ENCODE measurements around the gene PLA2G1B.
A peak's percentile ranks its signal among the peaks of the same experiment; 100 is the strongest.

Gene PLA2G1B

DNA sequence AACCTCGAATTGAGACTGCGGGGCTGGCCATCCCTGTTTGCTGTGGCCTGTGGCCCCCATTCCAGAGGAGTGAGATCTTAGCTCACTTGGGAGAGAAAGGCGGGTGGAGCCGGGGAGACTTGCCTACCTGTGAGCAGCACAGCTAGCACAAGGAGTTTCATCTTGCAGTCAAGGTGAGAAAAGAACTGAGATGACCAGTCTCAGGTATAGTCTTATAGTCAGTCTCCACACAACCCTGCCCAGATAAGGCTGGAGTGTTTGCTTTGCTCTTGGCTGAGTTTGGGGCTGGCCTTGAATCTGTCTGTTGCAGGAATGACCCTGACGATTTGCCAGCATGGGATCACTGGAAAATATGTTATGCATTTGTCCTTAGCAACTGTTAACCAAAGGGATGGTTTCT, at the start of gene PLA2G1B:
Gene PLA2G1B, minus strand, starts transcription at position 187 of the 400 bp plus-strand sequence. Its CDS starts 26 bp downstream, at position 161.
- no peak for DNase-seq (ENCODE audit: low read depth)

DNA sequence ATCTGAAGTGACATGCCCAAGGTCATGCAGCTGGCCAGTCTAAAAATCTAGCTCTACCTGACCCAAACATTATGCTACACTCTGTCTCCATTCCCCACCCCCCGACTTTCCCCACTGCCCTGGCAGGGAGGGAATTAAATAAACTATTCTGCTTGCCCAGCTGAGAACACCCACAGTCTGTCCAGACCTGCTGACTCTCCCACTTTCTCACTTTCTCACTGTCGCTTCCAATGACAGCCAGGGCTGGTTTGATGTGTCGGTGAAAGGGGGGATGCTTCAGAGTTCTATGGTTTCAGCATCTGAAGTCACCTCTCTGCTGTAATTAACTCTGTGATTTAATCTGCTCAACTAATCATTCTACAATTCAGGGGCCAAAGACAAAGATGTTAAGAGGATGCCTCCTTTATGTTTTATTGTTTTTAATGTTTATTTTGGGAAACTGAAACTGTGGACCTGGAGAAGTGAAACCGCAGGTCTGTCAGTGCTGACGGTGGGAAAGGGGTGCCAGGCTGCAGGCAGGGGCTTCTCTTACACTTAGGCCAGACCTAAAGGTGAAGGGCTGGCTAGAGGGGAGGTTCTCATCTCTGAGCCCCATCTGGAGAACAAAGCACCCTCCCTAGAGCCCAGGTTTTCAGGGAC, 49.5 kb upstream of the PLA2G1B start:
- no peak overlapping the region for H3K4me3 ChIP-seq (ENCODE audit: low read depth, low read length)

More for the DNA sequence above, at the start of gene PLA2G1B:
- H3K4me3 ChIP-seq (ENCODE audit: low read depth, low read length) = no peak within 1 kb of the TSS

DNA sequence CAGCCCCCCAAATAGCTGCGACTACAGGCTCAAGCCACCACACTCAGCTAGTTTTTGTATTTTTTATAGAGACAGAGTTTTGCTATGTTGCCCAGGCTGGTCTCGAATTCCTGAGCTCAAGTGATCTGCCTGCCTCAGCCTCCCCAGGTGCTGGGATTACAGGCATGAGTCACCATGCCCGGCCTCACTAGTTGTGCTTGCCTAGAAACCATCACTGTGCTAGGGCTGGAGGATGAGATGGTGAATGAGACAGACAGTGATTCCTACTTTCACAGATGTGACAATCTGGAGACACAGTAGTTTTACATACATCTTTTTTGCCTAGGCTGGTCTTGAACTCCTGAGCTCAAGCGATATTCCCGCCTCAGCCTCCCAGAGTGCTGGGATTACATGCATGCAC, 48.8 kb upstream of the PLA2G1B start:
- no peak for DNase-seq (ENCODE audit: low read depth)
- no peak overlapping the region for H3K4me3 ChIP-seq (ENCODE audit: low read depth, low read length)

More for the DNA sequence above, 49.5 kb upstream of the PLA2G1B start:
- no peak for DNase-seq (ENCODE audit: low read depth)

- DNase-seq (ENCODE audit: low read depth) = no peak
- no peak overlapping the region for H3K4me3 ChIP-seq (ENCODE audit: low read depth, low read length)
Measured at GRCh38 chr12:120376009-120376408, 48.4 kb upstream of the PLA2G1B start.

GRCh38 chr12:120373683-120374082, 46.1 kb upstream of the PLA2G1B start:
- no peak for DNase-seq (ENCODE audit: low read depth)
- no peak overlapping the region for H3K4me3 ChIP-seq (ENCODE audit: low read depth, low read length)

DNA sequence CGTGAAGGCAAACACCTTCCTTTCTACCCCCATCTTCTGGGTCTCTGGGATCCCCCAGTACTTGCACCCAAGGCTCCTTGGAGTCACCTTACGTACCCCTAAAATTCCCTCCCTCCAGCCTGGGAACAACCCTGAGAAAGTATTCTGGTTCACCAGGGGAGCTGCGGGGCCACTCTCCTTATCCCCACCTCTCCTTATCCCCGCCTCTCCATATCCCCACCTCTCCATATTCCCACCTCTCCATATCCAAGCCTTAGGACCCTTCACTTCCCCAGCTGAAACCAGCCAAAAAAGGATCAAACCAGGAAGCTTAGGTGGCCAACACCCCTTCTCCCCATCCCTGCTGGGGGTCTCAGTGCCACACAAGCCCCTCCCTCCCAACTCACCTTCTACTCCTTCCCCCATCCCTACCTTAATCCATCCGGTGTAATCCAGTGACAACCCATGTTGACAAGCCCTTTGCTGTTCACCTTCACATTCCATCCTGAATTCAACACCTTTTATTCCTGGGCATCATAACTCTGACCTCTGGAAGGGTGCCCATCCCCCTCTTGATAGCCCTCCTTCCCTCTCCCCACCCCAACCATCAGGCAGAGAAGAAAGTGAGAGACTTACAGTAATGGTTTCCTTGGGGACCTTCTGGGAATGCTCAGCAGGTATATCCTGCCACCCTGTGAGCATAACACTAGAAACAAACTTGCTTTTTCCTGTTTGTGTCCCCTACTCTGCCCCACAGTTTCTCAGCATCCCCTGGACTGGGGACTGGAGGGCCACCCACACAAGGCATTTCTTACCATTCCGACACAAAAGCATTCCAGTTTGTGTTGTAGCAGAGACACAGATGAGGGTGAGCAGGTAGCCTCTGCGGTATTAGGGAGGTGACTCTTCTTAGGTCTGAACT, 43.0 kb upstream of the PLA2G1B start:
- no peak for DNase-seq (ENCODE audit: low read depth)
- no peak overlapping the region for H3K4me3 ChIP-seq (ENCODE audit: low read depth, low read length)

DNA sequence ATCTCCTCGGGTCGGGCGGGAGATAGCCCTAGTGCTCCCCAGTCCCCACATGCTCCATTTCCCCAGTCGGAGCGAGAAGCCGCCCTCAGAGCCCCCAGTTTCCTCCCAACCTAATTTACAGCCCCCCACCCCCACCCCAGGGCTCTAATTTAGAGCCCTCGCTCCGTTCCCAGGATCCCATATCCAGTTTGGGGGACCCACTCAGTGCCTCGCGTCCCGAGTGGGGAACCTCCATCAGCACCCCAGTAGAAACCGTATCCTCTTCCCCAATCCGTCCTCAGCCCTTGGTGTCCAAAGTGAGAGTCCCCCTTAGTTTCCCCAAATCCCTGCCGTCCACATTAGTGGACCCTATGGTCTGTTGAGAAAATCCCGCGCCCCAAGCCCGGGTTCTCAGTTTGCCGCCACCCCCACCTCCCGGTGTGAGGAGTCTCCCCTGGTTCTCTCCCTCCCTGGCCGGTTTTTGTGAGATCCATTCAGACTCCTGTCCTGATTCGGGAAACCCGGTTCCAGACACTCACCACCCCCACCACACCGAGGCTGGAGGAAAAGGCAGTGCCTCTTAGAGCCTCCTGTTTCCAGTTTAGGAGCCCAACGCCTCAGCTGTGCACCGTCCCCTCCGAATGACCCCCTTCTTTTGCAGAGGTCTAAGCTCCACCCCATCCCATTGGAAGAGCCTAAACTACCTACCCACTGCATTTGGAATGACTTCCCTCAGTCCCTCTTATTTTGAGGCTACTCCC, 42.2 kb upstream of the PLA2G1B start:
- DNase-seq (ENCODE audit: low read depth) = no peak
- H3K4me3 ChIP-seq (ENCODE audit: low read depth, low read length) = peak overlapping the region; percentile 31

DNA sequence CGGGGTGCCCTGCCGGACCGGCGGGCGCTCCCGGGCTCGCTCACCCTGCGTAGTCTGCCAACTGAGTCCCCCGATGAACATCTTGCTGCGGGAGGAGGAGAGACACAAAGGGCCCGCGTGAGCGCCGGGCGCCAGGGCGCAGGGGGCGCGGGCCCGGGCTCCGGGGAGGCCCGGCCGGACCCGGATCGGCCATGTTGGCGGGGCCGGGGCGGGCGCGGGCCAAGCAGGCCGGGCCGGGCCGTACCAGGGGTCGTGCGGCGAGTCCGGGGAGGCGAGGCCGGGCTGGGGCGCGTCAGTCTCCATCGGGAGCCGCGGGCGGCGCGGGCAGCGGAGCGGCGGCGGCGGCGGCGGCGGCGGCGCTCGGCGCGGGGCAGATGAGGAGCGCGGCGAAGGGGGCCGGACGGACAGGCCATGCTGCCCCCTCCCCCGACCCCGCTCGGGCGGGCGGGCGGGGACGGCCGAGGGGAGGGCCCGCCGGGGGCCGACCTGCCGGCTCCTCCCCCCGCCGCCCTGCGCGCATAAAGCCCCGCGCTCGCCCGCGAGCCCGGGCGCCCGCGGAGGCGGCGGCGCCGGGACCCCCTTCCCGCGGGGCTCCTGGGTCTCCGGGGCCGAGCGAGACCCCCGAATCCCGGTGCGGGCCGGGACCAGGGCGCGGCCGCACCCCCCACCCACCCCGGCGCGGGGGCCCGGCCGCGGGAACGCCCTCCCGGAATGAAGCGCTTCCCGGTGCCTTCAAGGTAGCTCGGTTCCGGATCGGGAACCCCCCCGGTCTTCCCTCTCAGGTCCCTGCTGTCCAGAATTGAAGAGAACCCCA, 41.4 kb upstream of the PLA2G1B start, which contains the start of gene MSI1:
Gene MSI1, minus strand, starts transcription at position 376 of the 814 bp plus-strand sequence. Its CDS starts 73 bp downstream, at position 303.
- H3K4me3 ChIP-seq (ENCODE audit: low read depth, low read length) = peak within 1 kb of the TSS; percentile 44

GRCh38 chr12:120367924-120368788, 40.6 kb upstream of the PLA2G1B start:
- DNase-seq (ENCODE audit: low read depth) = no peak
- peak overlapping the region; percentile 44 for H3K4me3 ChIP-seq (ENCODE audit: low read depth, low read length)

More for the DNA sequence above, 41.4 kb upstream of the PLA2G1B start, which contains the start of gene MSI1:
- no peak for DNase-seq (ENCODE audit: low read depth)

GRCh38 chr12:120367233-120367923, 39.8 kb upstream of the PLA2G1B start:
- no peak for DNase-seq (ENCODE audit: low read depth)

DNA sequence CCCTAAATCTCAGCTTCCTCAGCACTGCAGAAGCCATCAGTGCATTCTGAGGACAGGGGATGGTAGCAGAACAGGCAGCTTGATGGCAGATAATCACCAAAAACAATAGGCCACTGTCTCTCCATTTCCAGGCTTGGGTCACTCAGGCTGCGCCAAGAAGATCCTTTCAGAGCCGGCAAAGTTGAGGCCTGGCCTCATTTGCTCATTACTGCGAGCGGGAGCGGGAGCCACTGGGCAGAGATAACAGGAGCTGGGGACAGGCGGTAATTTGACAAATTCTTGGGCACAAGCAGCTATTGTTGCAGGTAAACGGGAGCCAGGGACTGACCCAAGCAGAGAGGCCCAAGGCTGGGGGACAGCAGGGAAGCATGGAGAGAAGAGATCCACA, 39.3 kb upstream of the PLA2G1B start:
- H3K4me3 ChIP-seq (ENCODE audit: low read depth, low read length) = no peak overlapping the region

More at GRCh38 chr12:120367233-120367923, 39.8 kb upstream of the PLA2G1B start:
- H3K4me3 ChIP-seq (ENCODE audit: low read depth, low read length) = peak overlapping the region; percentile 44

DNA sequence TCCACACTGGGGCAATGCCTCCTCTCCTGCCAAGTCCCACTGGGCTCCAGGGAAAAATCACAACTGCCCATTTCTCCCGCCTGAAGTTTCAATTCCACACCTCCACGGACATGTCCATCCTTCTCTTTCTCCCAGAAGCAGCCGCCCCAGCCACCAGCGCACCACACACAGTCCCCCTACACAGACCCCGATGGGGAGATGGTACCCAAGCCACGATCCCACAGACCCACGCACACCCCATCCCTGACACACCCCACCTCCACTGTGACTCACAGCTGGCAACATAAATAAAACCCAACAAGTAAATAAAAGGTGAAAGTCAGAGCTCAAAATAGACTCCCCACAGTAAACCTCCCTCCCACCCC, 38.7 kb upstream of the PLA2G1B start:
- no peak for DNase-seq (ENCODE audit: low read depth)
- no peak overlapping the region for H3K4me3 ChIP-seq (ENCODE audit: low read depth, low read length)

More for the DNA sequence above, 39.3 kb upstream of the PLA2G1B start:
- no peak for DNase-seq (ENCODE audit: low read depth)

GRCh38 chr12:120365675-120366340, 38.2 kb upstream of the PLA2G1B start:
- no peak for DNase-seq (ENCODE audit: low read depth)
- no peak overlapping the region for H3K4me3 ChIP-seq (ENCODE audit: low read depth, low read length)

DNA sequence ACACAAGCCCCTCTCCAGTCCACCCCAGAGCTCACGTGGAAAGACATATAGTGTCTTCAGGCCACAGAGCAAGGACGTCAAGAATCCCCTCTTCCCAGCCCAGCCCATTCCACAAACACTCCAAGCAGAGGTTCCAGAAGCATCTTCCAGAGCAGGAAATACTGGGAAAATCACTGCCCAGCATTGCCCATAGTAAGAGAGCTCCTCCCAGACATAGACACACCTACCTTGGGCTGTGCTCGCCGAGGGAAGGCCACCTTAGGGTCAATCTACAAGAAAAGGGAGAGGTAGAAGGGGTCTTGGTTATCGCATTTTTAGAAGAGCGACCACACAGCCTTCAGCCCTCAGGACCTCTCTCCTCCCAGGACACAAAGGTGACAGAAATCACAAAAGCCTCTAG, 36.9 kb upstream of the PLA2G1B start:
- no peak overlapping the region for H3K4me3 ChIP-seq (ENCODE audit: low read depth, low read length)
- no peak for DNase-seq (ENCODE audit: low read depth)

DNA sequence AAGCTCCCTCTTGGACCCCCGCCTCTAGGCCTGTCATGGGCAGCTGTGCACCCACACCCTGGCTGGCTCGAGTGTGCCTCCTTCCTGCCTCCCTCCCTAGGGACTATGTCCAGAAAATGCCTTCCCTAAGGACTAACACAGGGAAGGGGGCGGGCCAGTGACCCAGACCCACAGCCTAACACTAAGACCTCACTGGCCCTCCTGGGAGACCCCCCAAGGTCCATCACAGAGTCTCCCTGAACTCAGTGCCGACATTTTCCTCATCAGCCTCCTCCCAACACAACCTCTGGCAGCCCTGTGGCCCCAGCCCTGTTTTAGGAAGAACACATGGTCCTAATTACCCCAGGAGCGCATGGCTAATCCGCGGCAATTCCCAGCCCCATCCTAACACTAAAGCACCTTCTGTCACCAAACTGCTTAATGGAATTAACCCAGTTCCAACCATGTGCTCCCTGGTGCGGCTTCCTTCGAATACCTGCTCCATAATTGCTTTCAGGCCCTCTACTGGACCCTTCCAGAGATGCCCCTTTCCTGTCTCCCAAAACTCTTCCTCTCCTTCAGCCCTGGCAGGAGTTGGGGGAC, 35.8 kb upstream of the PLA2G1B start:
- H3K4me3 ChIP-seq (ENCODE audit: low read depth, low read length) = no peak overlapping the region
- no peak for DNase-seq (ENCODE audit: low read depth)

GRCh38 chr12:120362516-120363273, 35.1 kb upstream of the PLA2G1B start:
- no peak overlapping the region for H3K4me3 ChIP-seq (ENCODE audit: low read depth, low read length)
- DNase-seq (ENCODE audit: low read depth) = no peak

Measured in skeletal muscle cell (primary cell).